MM.1S (cell line): ENCODE measurements around the gene CACNA1D.

Source experiments
- DNase-seq: peaks from one replicate; pipeline ENCODE4 v3.0.0-alpha.2; 2015
- H2AFZ ChIP-seq: fragments of 300-600 bp; sonication (generic); 2 replicates; pipeline ENCODE4 v1.6.0; 2016; ENCODE audit warnings: antibody characterized with exemption, low read length
- H3F3A ChIP-seq: fragments of 300-600 bp; sonication (generic); 2 replicates; pipeline ENCODE4 v1.6.1; 2016; ENCODE audit warnings: mild to moderate bottlenecking, antibody characterized with exemption, low read length, moderate library complexity, mixed read lengths; ENCODE audit not compliant: insufficient read depth
- H3K27ac ChIP-seq: fragments of 300-600 bp; sonication (generic); 2 replicates; pipeline ENCODE4 v1.5.1; 2016; ENCODE audit warnings: mild to moderate bottlenecking, low read length
- H3K27me3 ChIP-seq: fragments of 300-600 bp; sonication (generic); replicated peaks from 2 replicates; pipeline ENCODE4 v1.6.0; 2016; ENCODE audit warnings: low read length; ENCODE audit not compliant: insufficient read depth
- H3K36me3 ChIP-seq: fragments of 300-600 bp; sonication (generic); replicated peaks from 2 replicates; pipeline ENCODE4 v1.6.1; 2016; ENCODE audit warnings: mild to moderate bottlenecking, low read length, mixed read lengths; ENCODE audit not compliant: insufficient read depth
- H3K4me1 ChIP-seq: fragments of 300-600 bp; sonication (generic); 2 replicates; pipeline ENCODE4 v1.6.1; 2016; ENCODE audit warnings: low read length, mixed read lengths
- H3K4me2 ChIP-seq: fragments of 300-600 bp; sonication (generic); 2 replicates; pipeline ENCODE4 v1.6.0; 2016; ENCODE audit warnings: low read depth, low read length
- H3K4me3 ChIP-seq: fragments of 300-600 bp; sonication (generic); 2 replicates; pipeline ENCODE4 v1.5.1; 2016; ENCODE audit warnings: low read length, mixed read lengths
- H3K79me2 ChIP-seq: fragments of 300-600 bp; sonication (generic); 2 replicates; pipeline ENCODE4 v1.6.1; 2016; ENCODE audit warnings: mixed run types, low read length, mixed read lengths
- H3K9ac ChIP-seq: fragments of 300-600 bp; sonication (generic); 2 replicates; pipeline ENCODE4 v1.6.1; 2016; ENCODE audit warnings: low read length, mixed read lengths
- H3K9me2 ChIP-seq: fragments of 300-600 bp; sonication (generic); replicated peaks from 2 replicates; pipeline ENCODE4 v1.6.1; 2016; ENCODE audit warnings: mild to moderate bottlenecking, low read length, mixed read lengths; ENCODE audit not compliant: insufficient read depth
- H3K9me3 ChIP-seq: fragments of 300-600 bp; sonication (generic); replicated peaks from 2 replicates; pipeline ENCODE4 v1.6.1; 2016; ENCODE audit warnings: mild to moderate bottlenecking, low read length, mixed read lengths; ENCODE audit not compliant: insufficient read depth
- H4K20me1 ChIP-seq: fragments of 300-600 bp; sonication (generic); 2 replicates; pipeline ENCODE4 v1.6.1; 2016; ENCODE audit warnings: mild to moderate bottlenecking, low read length, moderate library complexity, mixed read lengths; ENCODE audit not compliant: insufficient read depth
- EZH2 ChIP-seq: fragments of 300-600 bp; sonication (generic); optimal IDR thresholded peaks from 2 replicates; pipeline ENCODE3; 2017; ENCODE audit warnings: low read depth, mild to moderate bottlenecking, antibody characterized with exemption, low read length, mixed read lengths
- EZH2phosphoT487 ChIP-seq: fragments of 300-600 bp; sonication (generic); IDR thresholded peaks from 2 replicates; pipeline ENCODE4 v1.6.1; 2018; ENCODE audit warnings: antibody characterized with exemption, low read length
- TF ChIP-seq, protein P1 (sequence below): fragments of 300-600 bp; sonication (generic); IDR thresholded peaks from 2 replicates; pipeline ENCODE4 v1.5.1; 2016; ENCODE audit warnings: antibody characterized with exemption, low read length, mixed read lengths

The CACNA1D gene

DNA sequence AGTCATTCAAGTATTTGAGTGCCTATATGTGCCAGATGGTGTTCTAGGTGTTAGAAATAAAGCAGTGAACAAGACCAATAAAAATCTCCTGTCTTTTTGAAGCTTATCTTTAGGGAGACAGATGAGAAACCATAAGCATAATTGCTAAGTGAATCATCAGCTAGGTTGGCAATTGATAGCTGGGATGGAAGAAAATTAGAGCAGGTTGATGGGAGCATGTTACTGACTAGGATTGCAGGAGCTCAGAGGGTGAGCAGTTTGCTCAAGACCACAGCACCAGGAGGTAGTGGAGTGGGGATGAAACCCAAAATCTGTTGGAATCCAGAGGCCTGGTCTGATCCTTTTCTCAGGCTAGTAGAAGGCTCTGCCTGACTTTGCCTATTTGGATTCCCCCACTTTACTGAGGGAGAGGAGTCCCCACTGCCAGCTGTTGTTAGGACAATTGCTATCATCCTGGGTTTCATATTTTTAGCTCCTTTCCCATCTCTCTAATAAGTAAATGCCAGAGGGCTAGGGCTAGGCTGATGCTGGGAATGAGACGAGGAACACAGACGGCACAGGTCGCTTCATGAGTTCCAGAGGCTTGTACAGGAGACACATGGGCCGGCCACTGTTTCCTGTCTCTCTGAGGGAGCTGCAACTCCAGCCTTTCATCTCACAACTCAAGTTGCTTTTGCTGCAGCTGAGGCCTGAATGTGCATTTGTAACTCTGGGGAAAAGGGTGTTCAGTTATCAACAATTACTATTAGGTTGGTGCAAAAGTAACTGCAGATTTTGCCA lies 102.9 kb downstream of the CACNA1D start:
- Histone ChIP-seq H3K4me3 (no peak overlapping the region), H2AFZ (no peak overlapping the region), H3K27ac (no peak overlapping the region), H3F3A (no peaks in the 10 kb centered on the region), H3K36me3 (no peaks in the 10 kb centered on the region), H3K9me3 (no peaks in the 10 kb centered on the region), H4K20me1 (no peaks in the 10 kb centered on the region), H3K27me3 (no peaks in the 10 kb centered on the region), H3K9me2 (no peaks in the 10 kb centered on the region), H3K4me2 (no peak overlapping the region), H3K4me1 (no peaks in the 10 kb centered on the region), H3K9ac (no peak overlapping the region), H3K79me2 (no peaks in the 10 kb centered on the region)
- TF ChIP-seq EZH2phosphoT487 (no peak), EZH2 (no peak)
- TF ChIP-seq, protein P1, sequence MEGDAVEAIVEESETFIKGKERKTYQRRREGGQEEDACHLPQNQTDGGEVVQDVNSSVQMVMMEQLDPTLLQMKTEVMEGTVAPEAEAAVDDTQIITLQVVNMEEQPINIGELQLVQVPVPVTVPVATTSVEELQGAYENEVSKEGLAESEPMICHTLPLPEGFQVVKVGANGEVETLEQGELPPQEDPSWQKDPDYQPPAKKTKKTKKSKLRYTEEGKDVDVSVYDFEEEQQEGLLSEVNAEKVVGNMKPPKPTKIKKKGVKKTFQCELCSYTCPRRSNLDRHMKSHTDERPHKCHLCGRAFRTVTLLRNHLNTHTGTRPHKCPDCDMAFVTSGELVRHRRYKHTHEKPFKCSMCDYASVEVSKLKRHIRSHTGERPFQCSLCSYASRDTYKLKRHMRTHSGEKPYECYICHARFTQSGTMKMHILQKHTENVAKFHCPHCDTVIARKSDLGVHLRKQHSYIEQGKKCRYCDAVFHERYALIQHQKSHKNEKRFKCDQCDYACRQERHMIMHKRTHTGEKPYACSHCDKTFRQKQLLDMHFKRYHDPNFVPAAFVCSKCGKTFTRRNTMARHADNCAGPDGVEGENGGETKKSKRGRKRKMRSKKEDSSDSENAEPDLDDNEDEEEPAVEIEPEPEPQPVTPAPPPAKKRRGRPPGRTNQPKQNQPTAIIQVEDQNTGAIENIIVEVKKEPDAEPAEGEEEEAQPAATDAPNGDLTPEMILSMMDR: no peak
- no peak for DNase-seq

DNA sequence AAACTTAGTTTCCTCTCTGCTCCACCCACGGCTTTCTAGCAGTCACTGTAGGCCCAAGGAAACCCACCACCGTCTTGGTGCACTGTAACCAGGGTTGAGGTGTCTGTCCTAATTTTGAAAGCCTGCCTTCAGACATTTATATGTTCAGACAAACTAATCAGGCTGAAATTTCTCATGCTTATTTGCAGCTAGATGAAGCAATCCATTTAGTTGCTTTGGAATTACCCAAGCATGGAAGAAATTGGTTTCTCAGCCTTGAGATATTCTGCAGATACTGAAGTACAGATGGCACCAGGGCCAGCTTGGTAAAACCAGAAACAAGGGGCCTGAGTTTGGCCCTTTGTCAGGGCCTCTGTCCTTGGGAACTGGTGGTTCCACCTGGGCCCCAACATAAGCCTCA lies 105.4 kb downstream of the CACNA1D start:
- Histone ChIP-seq H3K27ac (no peak overlapping the region), H3K9ac (no peak overlapping the region), H3K79me2 (no peaks in the 10 kb centered on the region), H2AFZ (no peak overlapping the region), H3K9me2 (no peaks in the 10 kb centered on the region), H3K9me3 (no peaks in the 10 kb centered on the region), H3F3A (no peaks in the 10 kb centered on the region), H3K4me1 (no peaks in the 10 kb centered on the region), H3K4me3 (no peak overlapping the region), H4K20me1 (no peaks in the 10 kb centered on the region), H3K36me3 (no peaks in the 10 kb centered on the region), H3K4me2 (no peak overlapping the region), H3K27me3 (no peaks in the 10 kb centered on the region)
- no peak for DNase-seq
- TF ChIP-seq, protein P1: no peak
- TF ChIP-seq EZH2phosphoT487: no peak
- TF ChIP-seq EZH2: no peak

DNA sequence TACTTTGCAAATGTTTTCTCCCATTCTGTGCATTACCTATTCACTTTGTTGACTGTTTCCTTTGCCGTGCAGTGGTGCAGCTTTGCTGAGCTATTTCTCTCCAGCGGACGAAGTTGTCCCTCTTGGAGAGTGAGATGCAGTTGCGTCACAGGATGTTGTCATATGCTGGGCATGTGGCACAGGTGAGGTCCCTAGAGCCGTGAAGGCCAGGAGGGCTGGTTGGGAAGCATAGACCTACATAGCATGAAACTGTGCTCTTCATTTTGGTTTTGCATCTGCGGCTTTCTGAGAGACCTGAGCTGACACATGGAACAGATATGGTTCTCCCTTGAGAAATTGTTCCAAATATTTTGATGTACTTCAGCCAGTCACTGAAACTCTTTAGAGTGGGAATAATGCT lies 108.5 kb downstream of the CACNA1D start:
- Histone ChIP-seq H3K4me2 (no peak overlapping the region), H3K9ac (no peak overlapping the region), H3K9me3 (no peaks in the 10 kb centered on the region), H3K36me3 (no peaks in the 10 kb centered on the region), H3K79me2 (no peaks in the 10 kb centered on the region), H3K27ac (no peak overlapping the region), H3K27me3 (no peaks in the 10 kb centered on the region), H2AFZ (no peak overlapping the region), H3K4me1 (no peaks in the 10 kb centered on the region), H3F3A (no peaks in the 10 kb centered on the region), H4K20me1 (no peaks in the 10 kb centered on the region), H3K4me3 (no peak overlapping the region), H3K9me2 (no peaks in the 10 kb centered on the region)
- TF ChIP-seq EZH2phosphoT487 (no peak), EZH2 (no peak)
- TF ChIP-seq, protein P1: no peak
- DNase-seq: no peak
